K562 (cell line): ENCODE measurements around the gene KIF24. TPM values are rescaled to one million over a fixed set of nuclear protein-coding genes. Genes with fewer than 3 reads are reported as not detected.

Experiments
- ATAC-seq: fragments of 200-7000 bp; cut with Tn5 transposase; 3 replicates; pipeline ENCODE4 v1.9.1; 2020; ENCODE audit warnings: moderate library complexity
- Bru-seq: library from RNA; stranded (reverse); fragments of 400-500 nt; gene quantifications from one replicate; lab custom pipeline; 2021; lab: Mats Ljungman, UMichigan
- BruChase-seq, 2 experiments: library from RNA; stranded (reverse); fragments of 400-500 nt; gene quantifications; one replicate each; lab custom pipeline; 2021; lab: Mats Ljungman, UMichigan
- BruUV-seq: library from RNA; stranded (reverse); fragments of 400-500 nt; replicated peaks from 2 replicates; lab custom pipeline; 2021; lab: Mats Ljungman, UMichigan
- CTCF ChIA-PET: fragments of 300-600 bp; formaldehyde crosslinking; extraction: SDS; loops from one replicate; lab custom pipeline; 2021; ENCODE audit warnings: low intra/inter-chr PET ratio; lab: Yijun Ruan, JAX
- POLR2A ChIA-PET: fragments of 300-600, 350-650 bp; sonication (Branson Sonifier 250); formaldehyde crosslinking; extraction: SDS; loops from one replicate; lab custom pipeline; 2021; ENCODE audit warnings: antibody characterized with exemption, inconsistent platforms; lab: Yijun Ruan, JAX
- DNase-seq, 4 experiments: peaks; one replicate each; pipeline versions ENCODE4 v3.0.0 to v3.0.0-alpha.2; 2011 to 2018; ENCODE audit warnings: low spot score in 3 of 4, mixed read lengths in 3 of 4; ENCODE audit errors: extremely low read depth in 1 of 4
- FAIRE-seq: peaks from 2 replicates; lab custom pipeline; 2011; peaks lifted over from hg19 to GRCh38; lab: Jason Lieb, UNC
- H2AFZ ChIP-seq: 2 replicates; pipeline ENCODE4 v1.6.0; 2011; ENCODE audit warnings: low read depth, low read length, control low read depth, inconsistent platforms
- H3K27ac ChIP-seq: fragments of 200-600 bp; 3 replicates; pipeline ENCODE4 v1.8.0; 2011; ENCODE audit warnings: low read depth, mild to moderate bottlenecking, control low read depth, inconsistent platforms, low read length, moderate library complexity, mixed read lengths; ENCODE audit errors: extremely low read depth
- H3K27me3 ChIP-seq, 2 experiments: fragments of 300-600 bp in 1 of 2; 2 replicates in 1 of 2; 3 replicates in 1 of 2; pipeline versions ENCODE4 v1.6.0 to v1.8.0; 2011; ENCODE audit warnings: inconsistent platforms in 2 of 2, low read length in 2 of 2, mild to moderate bottlenecking in 1 of 2, mixed read lengths in 1 of 2, moderate library complexity in 1 of 2; ENCODE audit not compliant: control insufficient read depth in 2 of 2, insufficient read depth in 2 of 2
- H3K36me3 ChIP-seq: fragments of 300-600 bp; 3 replicates; pipeline ENCODE4 v1.8.0; 2011; ENCODE audit warnings: mild to moderate bottlenecking, low read length, inconsistent platforms; ENCODE audit not compliant: control insufficient read depth, insufficient read depth
- H3K4me1 ChIP-seq, 2 experiments: fragments of 200-600 bp in 1 of 2; replicated peaks in 1 of 2; 2 replicates in 1 of 2; 3 replicates in 1 of 2; pipeline versions ENCODE4 v1.5.1 to v1.8.0; 2011; ENCODE audit warnings: inconsistent platforms in 2 of 2, low read length in 2 of 2, mild to moderate bottlenecking in 1 of 2, mixed read lengths in 1 of 2, moderate library complexity in 1 of 2; ENCODE audit not compliant: control insufficient read depth in 2 of 2, insufficient read depth in 2 of 2
- H3K4me2 ChIP-seq: 2 replicates; pipeline ENCODE4 v1.6.1; 2011; ENCODE audit warnings: low read length, control low read depth, inconsistent platforms, mixed read lengths; ENCODE audit not compliant: insufficient read depth
- H3K4me3 ChIP-seq: fragments of 200-600 bp; sonication (generic), shearing (Covaris generic); 2 replicates; pipeline ENCODE4 v1.5.1; 2016; ENCODE audit warnings: control low read depth, inconsistent platforms
- H3K79me2 ChIP-seq: fragments of 200-600 bp; 3 replicates; pipeline ENCODE4 v1.8.0; 2011; ENCODE audit warnings: low read length, inconsistent platforms; ENCODE audit not compliant: control insufficient read depth, insufficient read depth
- H3K9ac ChIP-seq, 2 experiments: 2 replicates each; pipeline versions ENCODE4 v1.6.0 to v1.6.1; 2011; ENCODE audit warnings: low read depth in 2 of 2, low read length in 2 of 2, control low read depth in 1 of 2, inconsistent platforms in 1 of 2, mild to moderate bottlenecking in 1 of 2, mixed read lengths in 1 of 2; ENCODE audit not compliant: insufficient read depth in 1 of 2
- H3K9me1 ChIP-seq: one replicate; pipeline ENCODE4 v1.6.0; 2011; ENCODE audit warnings: inconsistent platforms, mild to moderate bottlenecking, low read length, moderate library complexity; ENCODE audit not compliant: control insufficient read depth, insufficient read depth
- H3K9me3 ChIP-seq: replicated peaks from 2 replicates; pipeline ENCODE4 v1.5.1; 2011; ENCODE audit warnings: low read depth, low read length, inconsistent platforms; ENCODE audit not compliant: control insufficient read depth, insufficient read depth
- H4K20me1 ChIP-seq: replicated peaks from 2 replicates; pipeline ENCODE4 v1.6.1; 2011; ENCODE audit warnings: low read length, inconsistent platforms, mixed read lengths; ENCODE audit not compliant: control insufficient read depth, insufficient read depth
- CREM ChIP-seq: IDR thresholded peaks from 2 replicates; pipeline ENCODE4 v1.6.1; 2014; ENCODE audit warnings: antibody characterized with exemption, low read depth
- FOS ChIP-seq: IDR thresholded peaks from 3 replicates; pipeline ENCODE4 v1.6.1; 2011; ENCODE audit not compliant: insufficient read length; ENCODE audit errors: extremely low read depth
- KAT2B ChIP-seq: IDR thresholded peaks from one replicate; pipeline ENCODE4 v1.6.1; 2012; ENCODE audit warnings: low read depth, mild to moderate bottlenecking, control low read depth, inconsistent platforms, low read length, moderate library complexity
- KDM1A ChIP-seq, 2 experiments: fragments of 450-650 bp; IDR thresholded peaks; 2 replicates each; pipeline ENCODE4 v1.6.1; 2016; ENCODE audit warnings: mild to moderate bottlenecking in 2 of 2
- PHF8 ChIP-seq: fragments of 200-600 bp; sonication (generic); IDR thresholded peaks from 2 replicates; pipeline ENCODE4 v1.6.1; 2012; ENCODE audit warnings: mixed run types, mild to moderate bottlenecking, inconsistent platforms, low read length, moderate library complexity, borderline replicate concordance
- TRIM28 ChIP-seq: fragments of 450-650 bp; IDR thresholded peaks from 2 replicates; pipeline ENCODE4 v1.6.1; 2017
- ZBTB8A ChIP-seq: fragments of 450-650 bp; IDR thresholded peaks from 2 replicates; pipeline ENCODE4 v1.6.1; 2018; ENCODE audit warnings: mild to moderate bottlenecking, moderate library complexity; ENCODE audit not compliant: partially characterized antibody
- ZEB2 ChIP-seq: fragments of 450-650 bp; IDR thresholded peaks from 2 replicates; pipeline ENCODE4 v1.6.1; 2016
- ZNF408 ChIP-seq: fragments of 250-450 bp; sonication (Bioruptor Pico); IDR thresholded peaks from 2 replicates; pipeline ENCODE4 v1.4.0; 2020; ENCODE audit warnings: low read depth, mild to moderate bottlenecking, moderate library complexity
- ZNF41 ChIP-seq: fragments of 250-450 bp; sonication (Bioruptor Pico); conservative IDR thresholded peaks from 2 replicates; pipeline ENCODE4 v1.4.0; 2020; ENCODE audit warnings: mild to moderate bottlenecking
- WGBS: fragments of 100-300 bp; shearing (Covaris generic); methylation state at CpG from one replicate; pipeline ENCODE4 v1.1.6; 2016; ENCODE audit warnings: low coverage, mixed read lengths; ENCODE audit not compliant: insufficient coverage; ENCODE audit errors: missing lambda C conversion rate; 5-methylcytosine and 5-hydroxymethylcytosine counted together
- in situ Hi-C: fragments of 300-500 bp; cut with MboI; formaldehyde crosslinking; loops from 4 replicates; pipeline ENCODE4 v1.15.0; 2018; ENCODE audit warnings: inconsistent platforms, mixed read lengths
- intact Hi-C: fragments of 100-400 bp; cut with micrococcal nuclease; formaldehyde crosslinking; loops from 2 replicates; pipeline ENCODE4 v1.14.2; 2022
- long read RNA-seq, 3 experiments: library from polyadenylated mRNA in 2 of 3; library from RNA in 1 of 3; unstranded in 2 of 3; stranded (forward) in 1 of 3; transcript quantifications; one replicate each; pipeline ENCODE4 v2.0.0, GENCODE V29; 2019 to 2022
- polyA minus RNA-seq, 3 experiments: library from RNA; depleted of rRNA, polyadenylated mRNA; stranded (reverse); fragments of >200 nt; gene quantifications; 2 replicates each; pipeline ENCODE4 v1.2.3, GENCODE V29; 2011
- polyA plus RNA-seq, 8 experiments: library from polyadenylated mRNA; depleted of rRNA in 4 of 8; stranded (reverse) in 5 of 8; unstranded in 3 of 8; fragments of >200 nt; fragmentation: Nextera tagmentation in 2 of 8; fragmentation: Illumina TruSeq in 1 of 8; extraction: Ambion mirVana in 2 of 8; extraction: Trizol in 1 of 8; gene quantifications; 2 replicates each; pipeline versions ENCODE4 v1.2.1 to v1.2.3, GENCODE V29; 2011 to 2014; ENCODE audit warnings: inconsistent platforms in 1 of 8, missing spikeins in 1 of 8
- total RNA-seq, 7 experiments: library from RNA; depleted of rRNA in 6 of 7; stranded (reverse); fragments of >200 nt in 6 of 7; fragmentation: Illumina TruSeq in 2 of 7; extraction: Trizol in 2 of 7; gene quantifications; 2 replicates each; pipeline versions ENCODE4 v1.2.1 to v1.2.3, GENCODE V29; 2011 to 2021; ENCODE audit warnings: low replicate concordance in 1 of 7
- TF ChIP-seq, protein P1 (sequence below), 3 experiments: fragments of 200-800 bp in 1 of 3; fragments of 250-450 bp in 1 of 3; fragments of 450-650 bp in 1 of 3; sonication (Bioruptor Pico) in 1 of 3; sonication (Bioruptor generic) in 1 of 3; formaldehyde crosslinking in 1 of 3; IDR thresholded peaks; 2 replicates each; pipeline versions ENCODE4 v1.6.1 to v1.8.0; 2016 to 2022; ENCODE audit warnings: mild to moderate bottlenecking in 2 of 3, missing genetic modification characterization in 2 of 3, missing compliant biosample characterization in 1 of 3, moderate library complexity in 1 of 3
- TF ChIP-seq, protein P2 (sequence below), 3 experiments: fragments of 200-800 bp in 1 of 3; sonication (Bioruptor generic) in 1 of 3; sonication (generic) in 1 of 3; formaldehyde crosslinking in 1 of 3; IDR thresholded peaks; 2 replicates each; pipeline versions ENCODE4 v1.6.1 to v1.8.0; 2016 to 2022; ENCODE audit warnings: mild to moderate bottlenecking in 2 of 3, missing compliant biosample characterization in 2 of 3, missing genetic modification characterization in 2 of 3, missing genetic modification reagents in 1 of 3

The KIF24 gene
- 17.5 and 18.0 TPM in 2 replicates for total RNA-seq (2011; cell fraction: chromatin; rRNA removed; ENCODE audit: low replicate concordance)
- total RNA-seq (2011; cell fraction: nucleolus; rRNA removed) = 10.3 and 10.7 TPM in 2 replicates
- 11.1 and 11.2 TPM in 2 replicates for total RNA-seq (2011; cell fraction: nucleoplasm; rRNA removed)
- total RNA-seq (2014; rRNA removed) = 3.6 and 4.6 TPM in 2 replicates
- total RNA-seq (2014; rRNA removed; fragmentation: Illumina TruSeq; extraction: Trizol) = 4.7 TPM in 2 replicates
- 5.4 and 5.8 TPM in 2 replicates for total RNA-seq (2015; rRNA removed; fragmentation: Illumina TruSeq; extraction: Trizol)
- total RNA-seq (2021) = 4.7 and 5.0 TPM in 2 replicates
- polyA plus RNA-seq (2011; rRNA removed) = 4.1 and 5.0 TPM in 2 replicates
- polyA plus RNA-seq (2011; cell fraction: cytosol; rRNA removed) = 2.5 and 3.5 TPM in 2 replicates
- 6.3 and 10.1 TPM in 2 replicates for polyA plus RNA-seq (2011; cell fraction: nucleus; rRNA removed)
- polyA plus RNA-seq (2012) = 3.1 and 5.0 TPM in 2 replicates
- polyA plus RNA-seq (2014; fragmentation: Illumina TruSeq; extraction: Trizol) = 4.2 and 4.4 TPM in 2 replicates
- under 1 TPM; 0.63 to 0.76 TPM for polyA plus RNA-seq (2014; fragmentation: Nextera tagmentation; extraction: Ambion mirVana)
- 3.3 and 3.6 TPM in 2 replicates for polyA plus RNA-seq (2014; rRNA removed)
- 8.4 and 10.3 TPM in 2 replicates for polyA minus RNA-seq (2011; rRNA and poly(A)+ RNA removed)
- 3.1 and 4.8 TPM in 2 replicates for polyA minus RNA-seq (2011; cell fraction: cytosol; rRNA and poly(A)+ RNA removed)
- 5.9 and 7.8 TPM in 2 replicates for polyA minus RNA-seq (2011; cell fraction: nucleus; rRNA and poly(A)+ RNA removed)
- percentile 54 among the genes with signal in this experiment for Bru-seq, nascent RNA
- percentile 64 among the genes with signal in this experiment for BruChase-seq, experiment 1, labeled RNA remaining after a 2-hour chase
- BruChase-seq, experiment 2, labeled RNA remaining after a 6-hour chase = percentile 62 among the genes with signal in this experiment
- long read RNA-seq, experiment 1, partial matches to known transcripts = 5 of 8 reads
- long read RNA-seq, experiment 1, other reads (novel, unspliced or antisense) = 3 of 8 reads
- long read RNA-seq, experiment 2, partial matches to known transcripts = 4 of 7 reads
- long read RNA-seq, experiment 2, other reads (novel, unspliced or antisense) = 3 of 7 reads
- long read RNA-seq, experiment 3, partial matches to known transcripts = 0 of 1 reads
- long read RNA-seq, experiment 3, other reads (novel, unspliced or antisense) = 1 of 1 reads

DNA sequence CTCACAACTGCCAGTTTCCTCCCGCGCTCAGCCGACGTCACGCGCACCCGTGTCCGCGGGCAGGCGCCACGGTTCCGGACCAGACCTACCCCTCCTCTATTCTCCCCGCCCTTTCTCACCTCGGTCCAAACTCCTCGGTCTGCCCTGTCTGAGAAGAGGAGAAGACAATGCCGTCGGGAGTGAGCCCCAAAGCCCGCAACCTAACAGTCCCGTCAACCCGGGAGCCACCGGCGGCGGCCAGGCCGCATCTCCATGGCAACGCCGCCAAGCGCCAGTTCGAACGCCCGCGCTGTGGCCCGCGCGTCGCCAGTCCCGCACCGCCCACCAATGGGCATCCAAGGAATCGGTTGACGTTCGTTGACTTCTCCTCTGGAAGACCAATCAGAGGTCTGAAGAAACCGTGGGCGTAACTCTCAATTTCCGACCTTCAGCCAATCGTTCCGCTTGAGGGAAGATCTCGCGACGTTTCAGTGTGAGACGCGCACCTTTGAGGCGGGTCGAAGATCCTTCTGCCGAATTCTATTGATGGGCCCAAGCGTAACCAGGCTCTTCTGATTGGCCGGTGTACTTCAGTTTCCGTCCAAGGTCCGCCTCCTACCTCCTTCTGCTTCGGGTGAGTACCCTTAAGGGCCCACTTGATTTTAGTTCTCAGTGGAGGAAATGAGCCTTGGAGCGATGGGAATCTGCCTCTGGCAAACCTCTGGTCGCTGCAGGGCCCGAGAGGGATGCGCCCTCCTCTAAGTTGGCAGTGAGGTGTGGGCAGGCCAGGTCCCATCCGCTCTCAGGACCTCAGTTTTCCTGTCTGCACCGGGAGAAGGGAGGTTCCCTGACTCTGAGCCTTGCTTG is at the start of gene KIF24, which contains the start of gene NUDT2:
Gene KIF24, minus strand, starts transcription at position 282 of the 846 bp plus-strand sequence. CDS start 17,922 bp downstream, outside the sequence.
Gene NUDT2, plus strand, starts transcription at position 583 of the 846 bp plus-strand sequence. CDS start 9,471 bp downstream, outside the sequence.
- CTCF ChIA-PET = no interaction called here
- Histone ChIP-seq H3K79me2 (peaks cover 49% of the 10 kb centered on the region), H3K9me3 (no peaks in the 10 kb centered on the region), H3K9ac (peak within 1 kb of the TSS; percentile 93 to 99), H3K4me2 (peak within 1 kb of the TSS; percentile 98), H3K36me3 (no peaks in the 10 kb centered on the region; the same call in 2 of the 3 replicates), H3K27me3 (no peaks in the 10 kb centered on the region), H4K20me1 (no peaks in the 10 kb centered on the region), H3K4me3 (peak within 1 kb of the TSS; percentile 84), H2AFZ (peak within 1 kb of the TSS; percentile 98), H3K4me1 (peaks cover 10 to 13% of the 10 kb centered on the region in 2 experiments; a peak in 4 of 5 replicates), H3K9me1 (no peaks in the 10 kb centered on the region), H3K27ac (peak within 1 kb of the TSS; percentile 97)
- POLR2A ChIA-PET = no interaction called here
- FAIRE-seq (peak; percentile 100), ATAC-seq (peak; percentile 95), DNase-seq (peak; percentile 89 to 98 (median 92))
- BruUV-seq = no TSS peak
- WGBS = 2% methylated on average over 56 of the region's 64 CpGs
- in situ Hi-C loops = no loop called here
- intact Hi-C loops = no loop called here
- TF ChIP-seq CREM = peak; percentile 77
- TF ChIP-seq FOS = peak; percentile 88
- TF ChIP-seq ZEB2 = no peak
- no peak for TF ChIP-seq ZBTB8A
- TF ChIP-seq ZNF41 (CRISPR knock-in tag) = no peak
- TF ChIP-seq, protein P1, sequence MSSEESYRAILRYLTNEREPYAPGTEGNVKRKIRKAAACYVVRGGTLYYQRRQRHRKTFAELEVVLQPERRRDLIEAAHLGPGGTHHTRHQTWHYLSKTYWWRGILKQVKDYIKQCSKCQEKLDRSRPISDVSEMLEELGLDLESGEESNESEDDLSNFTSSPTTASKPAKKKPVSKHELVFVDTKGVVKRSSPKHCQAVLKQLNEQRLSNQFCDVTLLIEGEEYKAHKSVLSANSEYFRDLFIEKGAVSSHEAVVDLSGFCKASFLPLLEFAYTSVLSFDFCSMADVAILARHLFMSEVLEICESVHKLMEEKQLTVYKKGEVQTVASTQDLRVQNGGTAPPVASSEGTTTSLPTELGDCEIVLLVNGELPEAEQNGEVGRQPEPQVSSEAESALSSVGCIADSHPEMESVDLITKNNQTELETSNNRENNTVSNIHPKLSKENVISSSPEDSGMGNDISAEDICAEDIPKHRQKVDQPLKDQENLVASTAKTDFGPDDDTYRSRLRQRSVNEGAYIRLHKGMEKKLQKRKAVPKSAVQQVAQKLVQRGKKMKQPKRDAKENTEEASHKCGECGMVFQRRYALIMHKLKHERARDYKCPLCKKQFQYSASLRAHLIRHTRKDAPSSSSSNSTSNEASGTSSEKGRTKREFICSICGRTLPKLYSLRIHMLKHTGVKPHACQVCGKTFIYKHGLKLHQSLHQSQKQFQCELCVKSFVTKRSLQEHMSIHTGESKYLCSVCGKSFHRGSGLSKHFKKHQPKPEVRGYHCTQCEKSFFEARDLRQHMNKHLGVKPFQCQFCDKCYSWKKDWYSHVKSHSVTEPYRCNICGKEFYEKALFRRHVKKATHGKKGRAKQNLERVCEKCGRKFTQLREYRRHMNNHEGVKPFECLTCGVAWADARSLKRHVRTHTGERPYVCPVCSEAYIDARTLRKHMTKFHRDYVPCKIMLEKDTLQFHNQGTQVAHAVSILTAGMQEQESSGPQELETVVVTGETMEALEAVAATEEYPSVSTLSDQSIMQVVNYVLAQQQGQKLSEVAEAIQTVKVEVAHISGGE (CRISPR knock-in tag; IDR thresholded peaks at IDR 0.05) = no peak; a peak in 1 of 6 replicates
- TF ChIP-seq KDM1A (IDR thresholded peaks at IDR 0.05) = no peak
- peak; percentile 82 for TF ChIP-seq PHF8
- TF ChIP-seq ZNF408 (CRISPR knock-in tag) = no peak
- TF ChIP-seq KAT2B = no peak
- TF ChIP-seq, protein P2, sequence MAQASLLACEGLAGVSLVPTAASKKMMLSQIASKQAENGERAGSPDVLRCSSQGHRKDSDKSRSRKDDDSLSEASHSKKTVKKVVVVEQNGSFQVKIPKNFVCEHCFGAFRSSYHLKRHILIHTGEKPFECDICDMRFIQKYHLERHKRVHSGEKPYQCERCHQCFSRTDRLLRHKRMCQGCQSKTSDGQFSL (CRISPR knock-in tag; IDR thresholded peaks at IDR 0.05) = no peak
- TF ChIP-seq, protein P2 (tag; IDR thresholded peaks at IDR 0.05) = no peak
- TF ChIP-seq TRIM28 = no peak
